ENCODE measurements around the gene DIRAS2. TPM values are rescaled to one million over a fixed set of nuclear protein-coding genes. Genes with fewer than 3 reads are reported as not detected.

Gene DIRAS2
- total RNA-seq, 1 donor from 2014 or later: 0.27 TPM

GRCh38 chr9:90568667-90569066, 74.0 kb downstream of the DIRAS2 start:
- no peak overlapping the region for H3K4me3 Mint-ChIP-seq (ENCODE audit: unreplicated experiment)
- TF ChIP-seq, protein P1, sequence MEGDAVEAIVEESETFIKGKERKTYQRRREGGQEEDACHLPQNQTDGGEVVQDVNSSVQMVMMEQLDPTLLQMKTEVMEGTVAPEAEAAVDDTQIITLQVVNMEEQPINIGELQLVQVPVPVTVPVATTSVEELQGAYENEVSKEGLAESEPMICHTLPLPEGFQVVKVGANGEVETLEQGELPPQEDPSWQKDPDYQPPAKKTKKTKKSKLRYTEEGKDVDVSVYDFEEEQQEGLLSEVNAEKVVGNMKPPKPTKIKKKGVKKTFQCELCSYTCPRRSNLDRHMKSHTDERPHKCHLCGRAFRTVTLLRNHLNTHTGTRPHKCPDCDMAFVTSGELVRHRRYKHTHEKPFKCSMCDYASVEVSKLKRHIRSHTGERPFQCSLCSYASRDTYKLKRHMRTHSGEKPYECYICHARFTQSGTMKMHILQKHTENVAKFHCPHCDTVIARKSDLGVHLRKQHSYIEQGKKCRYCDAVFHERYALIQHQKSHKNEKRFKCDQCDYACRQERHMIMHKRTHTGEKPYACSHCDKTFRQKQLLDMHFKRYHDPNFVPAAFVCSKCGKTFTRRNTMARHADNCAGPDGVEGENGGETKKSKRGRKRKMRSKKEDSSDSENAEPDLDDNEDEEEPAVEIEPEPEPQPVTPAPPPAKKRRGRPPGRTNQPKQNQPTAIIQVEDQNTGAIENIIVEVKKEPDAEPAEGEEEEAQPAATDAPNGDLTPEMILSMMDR (IDR thresholded peaks at IDR 0.05; ENCODE audit: partially characterized antibody, unreplicated experiment): no peak
- no peaks in the 10 kb centered on the region for H3K27me3 Mint-ChIP-seq (ENCODE audit: unreplicated experiment)
- no peaks in the 10 kb centered on the region for H3K9me3 Mint-ChIP-seq (ENCODE audit: unreplicated experiment)
- no peak overlapping the region for H3K27ac Mint-ChIP-seq (ENCODE audit: unreplicated experiment)
- no peaks in the 10 kb centered on the region for H3K4me1 Mint-ChIP-seq (ENCODE audit: low read depth, unreplicated experiment)
- no peak for DNase-seq
- no peaks in the 10 kb centered on the region for H3K36me3 Mint-ChIP-seq (ENCODE audit: unreplicated experiment)

DNA sequence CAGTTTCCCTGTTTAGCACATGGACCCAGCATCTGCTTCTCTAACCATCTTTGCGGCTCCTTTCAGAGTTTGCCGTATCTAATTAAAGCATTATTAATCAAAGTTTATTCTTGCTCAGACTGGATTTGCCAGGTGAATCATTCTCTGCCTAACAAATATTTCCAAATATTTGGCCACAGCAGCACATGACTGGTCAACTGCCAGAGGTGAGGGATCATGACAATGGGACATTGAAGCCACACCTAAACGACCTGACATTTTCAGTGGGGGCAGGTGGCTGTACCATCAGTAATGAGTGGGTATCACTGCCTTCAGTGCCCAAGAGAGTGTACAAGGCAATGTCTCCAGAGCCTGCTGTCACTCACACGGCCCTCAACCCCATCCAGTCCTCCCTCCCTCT, 80.4 kb downstream of the DIRAS2 start:
- Mint-ChIP-seq H3K4me3 (ENCODE audit: unreplicated experiment) (no peak overlapping the region), H3K36me3 (ENCODE audit: unreplicated experiment) (no peaks in the 10 kb centered on the region), H3K9me3 (ENCODE audit: unreplicated experiment) (no peaks in the 10 kb centered on the region), H3K27me3 (ENCODE audit: unreplicated experiment) (no peaks in the 10 kb centered on the region), H3K27ac (ENCODE audit: unreplicated experiment) (no peak overlapping the region), H3K4me1 (ENCODE audit: low read depth, unreplicated experiment) (no peaks in the 10 kb centered on the region)
- DNase-seq: no peak
- TF ChIP-seq, protein P1 (IDR thresholded peaks at IDR 0.05; ENCODE audit: partially characterized antibody, unreplicated experiment): no peak

Other genes with a start within 250 kb of the DIRAS2 start
- 10.7 TPM for gene SYK, start 159.0 kb upstream of the DIRAS2 start, total RNA-seq (ENCODE audit: unreplicated experiment)